OCI-LY7 (cell line): ENCODE data around the gene FGGY. TPM values are rescaled to one million over a fixed set of nuclear protein-coding genes. Genes with fewer than 3 reads are reported as not detected.

Source experiments
- BruUV-seq: library from RNA; stranded (reverse); fragments of 400-500 nt; replicated peaks from 2 replicates; lab custom pipeline; 2021; lab: Mats Ljungman, UMichigan
- CTCF ChIA-PET: fragments of 300-600 bp; sonication (Branson Sonifier 250); formaldehyde crosslinking; loops from one replicate; lab custom pipeline; 2022; ENCODE audit warnings: antibody characterized with exemption; ENCODE audit not compliant: unreplicated experiment; lab: Charles Lee
- POLR2A ChIA-PET: fragments of 300-600 bp; sonication (Branson Sonifier 250); formaldehyde crosslinking; loops from one replicate; lab custom pipeline; 2022; ENCODE audit warnings: antibody characterized with exemption; lab: Charles Lee
- DNase-seq: peaks from one replicate; pipeline ENCODE4 v3.0.0-alpha.2; 2015; ENCODE audit warnings: low spot score
- H2AFZ ChIP-seq: fragments of 200-600 bp; sonication (generic), shearing (Covaris generic); 2 replicates; pipeline ENCODE4 v1.6.1; 2014; ENCODE audit warnings: mild to moderate bottlenecking, antibody characterized with exemption, low read length, moderate library complexity
- H3K27ac ChIP-seq: fragments of 200-600 bp; sonication (generic); 2 replicates; pipeline ENCODE4 v1.5.1; 2014; ENCODE audit warnings: mixed run types, low read depth, mild to moderate bottlenecking, moderate library complexity, low read length, inconsistent platforms; ENCODE audit not compliant: poor library complexity, severe bottlenecking
- H3K36me3 ChIP-seq: fragments of 200-600 bp; sonication (generic); 2 replicates; pipeline ENCODE4 v1.6.1; 2014; ENCODE audit warnings: mild to moderate bottlenecking, antibody characterized with exemption, low read length, moderate library complexity, mixed read lengths; ENCODE audit not compliant: insufficient read depth
- H3K4me1 ChIP-seq: fragments of 200-600 bp; sonication (generic); 2 replicates; pipeline ENCODE4 v1.5.1; 2014; ENCODE audit warnings: mild to moderate bottlenecking, low read length; ENCODE audit not compliant: insufficient read depth, poor library complexity, severe bottlenecking
- H3K4me2 ChIP-seq: fragments of 200-600 bp; sonication (generic); 2 replicates; pipeline ENCODE4 v1.6.1; 2014; ENCODE audit warnings: mild to moderate bottlenecking, low read length
- H3K4me3 ChIP-seq: fragments of 200-600 bp; sonication (generic); 2 replicates; pipeline ENCODE4 v1.5.1; 2014; ENCODE audit warnings: mild to moderate bottlenecking, low read depth, low read length; ENCODE audit not compliant: poor library complexity, severe bottlenecking
- H3K79me2 ChIP-seq: fragments of 200-600 bp; sonication (generic); 2 replicates; pipeline ENCODE4 v1.6.1; 2016; ENCODE audit warnings: low read depth, mild to moderate bottlenecking, low read length, moderate library complexity, mixed read lengths; ENCODE audit not compliant: insufficient read depth
- H3K9me2 ChIP-seq: fragments of 200-600 bp; sonication (generic); 2 replicates; pipeline ENCODE4 v1.6.1; 2016; ENCODE audit warnings: mild to moderate bottlenecking, low read length, mixed read lengths; ENCODE audit not compliant: insufficient read depth
- H3K9me3 ChIP-seq: fragments of 200-600 bp; sonication (generic); 2 replicates; pipeline ENCODE4 v1.6.1; 2014; ENCODE audit warnings: mild to moderate bottlenecking, mixed run types, low read length, mixed read lengths
- H4K20me1 ChIP-seq: fragments of 200-600 bp; sonication (generic); 2 replicates; pipeline ENCODE4 v1.6.1; 2014; ENCODE audit warnings: mild to moderate bottlenecking, antibody characterized with exemption, low read length, moderate library complexity, mixed read lengths; ENCODE audit not compliant: insufficient read depth
- CTCF ChIP-seq: fragments of 200-600 bp; sonication (generic); conservative IDR thresholded peaks from 2 replicates; pipeline ENCODE4 v1.5.1; 2014; ENCODE audit warnings: mild to moderate bottlenecking, antibody characterized with exemption, low read length, moderate library complexity, mixed read lengths
- EZH2phosphoT487 ChIP-seq: fragments of 200-600 bp; sonication (generic); IDR thresholded peaks from 2 replicates; pipeline ENCODE4 v1.6.1; 2018; ENCODE audit warnings: low read depth, borderline replicate concordance, mild to moderate bottlenecking, mixed run types, antibody characterized with exemption, low read length, moderate library complexity, mixed read lengths
- intact Hi-C: fragments of 100-400 bp; cut with micrococcal nuclease; formaldehyde crosslinking; loops from one replicate; pipeline ENCODE4 v1.10.0; 2022; ENCODE audit not compliant: unreplicated experiment
- total RNA-seq, 2 experiments: library from RNA; depleted of rRNA in 1 of 2; stranded (reverse); fragments of >200 nt in 1 of 2; shearing (Covaris generic) in 1 of 2; gene quantifications; 2 replicates each; pipeline ENCODE4 v1.2.3, GENCODE V29; 2014 to 2022

FGGY gene
- total RNA-seq, 2 experiments from 2014 or later = 0.63 to 4.5 TPM

GRCh38 chr1:59346429-59346828, 49.5 kb downstream of the FGGY start:
- H3K27ac ChIP-seq = no peak overlapping the region
- no peak for TF ChIP-seq EZH2phosphoT487

GRCh38 chr1:59349101-59349500, 52.2 kb downstream of the FGGY start:
- Histone ChIP-seq H3K4me2 (no peak overlapping the region), H3K4me1 (no peaks in the 10 kb centered on the region), H3K9me3 (no peaks in the 10 kb centered on the region), H3K36me3 (no peaks in the 10 kb centered on the region), H3K27ac (no peak overlapping the region), H2AFZ (no peak overlapping the region), H3K4me3 (no peak overlapping the region), H3K9me2 (no peaks in the 10 kb centered on the region), H4K20me1 (no peaks in the 10 kb centered on the region), H3K79me2 (no peaks in the 10 kb centered on the region)
- CTCF ChIA-PET = interaction anchor here (0.5 kb wide), 1 partner anchor 330 kb away, joined by 3 read pairs; no protein-coding TSS in a partner anchor
- BruUV-seq = no TSS peak
- DNase-seq = no peak
- intact Hi-C loops = no loop called here
- TF ChIP-seq CTCF = no peak
- TF ChIP-seq EZH2phosphoT487 = no peak
- POLR2A ChIA-PET = no interaction called here

More at GRCh38 chr1:59346429-59346828, 49.5 kb downstream of the FGGY start:
- BruUV-seq = no TSS peak
- Histone ChIP-seq H4K20me1 (no peaks in the 10 kb centered on the region), H2AFZ (no peak overlapping the region), H3K79me2 (no peaks in the 10 kb centered on the region), H3K4me1 (no peaks in the 10 kb centered on the region), H3K4me3 (no peak overlapping the region), H3K36me3 (no peaks in the 10 kb centered on the region), H3K4me2 (no peak overlapping the region), H3K9me3 (no peaks in the 10 kb centered on the region), H3K9me2 (no peaks in the 10 kb centered on the region)
- intact Hi-C loops = no loop called here
- DNase-seq = no peak
- ChIA-PET CTCF (no interaction called here), POLR2A (no interaction called here)

GRCh38 chr1:59350521-59350920, 53.6 kb downstream of the FGGY start:
- POLR2A ChIA-PET = interaction anchor here (1.7 kb wide), 1 partner anchor 8 kb away, joined by 6 read pairs; no protein-coding TSS in a partner anchor
- H3K4me2 ChIP-seq = no peak overlapping the region
- H3K4me1 ChIP-seq = no peaks in the 10 kb centered on the region
- H3K27ac ChIP-seq = no peak overlapping the region
- H3K36me3 ChIP-seq = no peaks in the 10 kb centered on the region
- no peaks in the 10 kb centered on the region for H3K79me2 ChIP-seq
- no peaks in the 10 kb centered on the region for H3K9me3 ChIP-seq
- TF ChIP-seq CTCF (no peak), EZH2phosphoT487 (no peak)
- CTCF ChIA-PET = no interaction called here
- no peak for DNase-seq
- H4K20me1 ChIP-seq = no peaks in the 10 kb centered on the region
- no peaks in the 10 kb centered on the region for H3K9me2 ChIP-seq
- intact Hi-C loops = no loop called here
- no peak overlapping the region for H3K4me3 ChIP-seq
- no peak overlapping the region for H2AFZ ChIP-seq
- no TSS peak for BruUV-seq
